Neural progenitor cell (in vitro differentiated cells): ENCODE measurements around the gene GRID1. TPM values are rescaled to one million over a fixed set of nuclear protein-coding genes. Genes with fewer than 3 reads are reported as not detected.

Experiments used
- DNase-seq: peaks from one replicate; pipeline ENCODE4 v3.0.0-alpha.2; 2016; ENCODE audit warnings: low spot score
- H2AFZ ChIP-seq: fragments of 200-600 bp; sonication (generic); replicated peaks from 2 replicates; pipeline ENCODE4 v1.6.1; 2016; ENCODE audit warnings: antibody characterized with exemption
- H3F3A ChIP-seq: fragments of 200-600 bp; sonication (generic); 2 replicates; pipeline ENCODE4 v1.6.1; 2016; ENCODE audit warnings: antibody characterized with exemption, low read depth
- H3K27ac ChIP-seq: fragments of 200-600 bp; sonication (generic); 2 replicates; pipeline ENCODE4 v1.5.1; 2016; ENCODE audit warnings: mild to moderate bottlenecking
- H3K27me3 ChIP-seq: fragments of 200-600 bp; sonication (generic); 2 replicates; pipeline ENCODE4 v1.6.1; 2016; ENCODE audit warnings: mild to moderate bottlenecking, moderate library complexity
- H3K36me3 ChIP-seq: fragments of 200-600 bp; sonication (generic); 2 replicates; pipeline ENCODE4 v1.5.1; 2016
- H3K4me1 ChIP-seq: fragments of 200-600 bp; sonication (generic); 2 replicates; pipeline ENCODE4 v1.6.1; 2016; ENCODE audit warnings: mixed run types
- H3K4me2 ChIP-seq: fragments of 200-600 bp; sonication (generic); 2 replicates; pipeline ENCODE4 v1.6.1; 2016
- H3K4me3 ChIP-seq: fragments of 200-600 bp; sonication (generic); 2 replicates; pipeline ENCODE4 v1.5.1; 2016
- H3K79me2 ChIP-seq: fragments of 200-600 bp; sonication (generic); 2 replicates; pipeline ENCODE4 v1.6.1; 2016; ENCODE audit warnings: low read depth
- H3K9ac ChIP-seq: fragments of 200-600 bp; sonication (generic); 2 replicates; pipeline ENCODE4 v1.6.1; 2016
- H3K9me3 ChIP-seq: fragments of 200-600 bp; sonication (generic); 2 replicates; pipeline ENCODE4 v1.5.1; 2016; ENCODE audit warnings: low read depth
- H4K20me1 ChIP-seq: fragments of 200-600 bp; sonication (generic); 2 replicates; pipeline ENCODE4 v1.6.1; 2016; ENCODE audit warnings: low read depth
- H3K27ac Mint-ChIP-seq: 3 replicates; pipeline ENCODE4 v1.8.0; 2021; ENCODE audit warnings: mixed read lengths
- H3K27me3 Mint-ChIP-seq: 2 replicates; pipeline ENCODE4 v1.8.0; 2022; ENCODE audit warnings: low read depth, mild to moderate bottlenecking, inconsistent platforms, moderate library complexity, mixed read lengths; ENCODE audit not compliant: insufficient read depth
- H3K36me3 Mint-ChIP-seq: 3 replicates; pipeline ENCODE4 v1.8.0; 2021; ENCODE audit warnings: mixed read lengths
- H3K4me1 Mint-ChIP-seq: 3 replicates; pipeline ENCODE4 v1.8.0; 2021; ENCODE audit warnings: mixed read lengths
- H3K4me3 Mint-ChIP-seq: 3 replicates; pipeline ENCODE4 v1.8.0; 2021; ENCODE audit warnings: mild to moderate bottlenecking, moderate library complexity, mixed read lengths
- H3K9me3 Mint-ChIP-seq: 3 replicates; pipeline ENCODE4 v1.8.0; 2020; ENCODE audit warnings: mixed read lengths
- CTCF ChIP-seq: fragments of 200-600 bp; sonication (generic); IDR thresholded peaks from 2 replicates; pipeline ENCODE4 v1.5.1; 2017; ENCODE audit warnings: antibody characterized with exemption, mild to moderate bottlenecking
- EZH2 ChIP-seq: fragments of 200-600 bp; sonication (generic); IDR thresholded peaks from 2 replicates; pipeline ENCODE4 v1.6.1; 2017; ENCODE audit warnings: antibody characterized with exemption, mild to moderate bottlenecking, moderate library complexity
- EZH2phosphoT487 ChIP-seq: fragments of 200-600 bp; sonication (generic); IDR thresholded peaks from 2 replicates; pipeline ENCODE4 v1.6.1; 2017; ENCODE audit warnings: antibody characterized with exemption
- total RNA-seq: library from RNA; depleted of rRNA; stranded (reverse); fragments of >200 nt; gene quantifications from 2 replicates; pipeline ENCODE4 v1.2.3, GENCODE V29; 2015; ENCODE audit warnings: low replicate concordance

GRID1 gene
- total RNA-seq, 1 donor from 2014 or later = not detected

DNA sequence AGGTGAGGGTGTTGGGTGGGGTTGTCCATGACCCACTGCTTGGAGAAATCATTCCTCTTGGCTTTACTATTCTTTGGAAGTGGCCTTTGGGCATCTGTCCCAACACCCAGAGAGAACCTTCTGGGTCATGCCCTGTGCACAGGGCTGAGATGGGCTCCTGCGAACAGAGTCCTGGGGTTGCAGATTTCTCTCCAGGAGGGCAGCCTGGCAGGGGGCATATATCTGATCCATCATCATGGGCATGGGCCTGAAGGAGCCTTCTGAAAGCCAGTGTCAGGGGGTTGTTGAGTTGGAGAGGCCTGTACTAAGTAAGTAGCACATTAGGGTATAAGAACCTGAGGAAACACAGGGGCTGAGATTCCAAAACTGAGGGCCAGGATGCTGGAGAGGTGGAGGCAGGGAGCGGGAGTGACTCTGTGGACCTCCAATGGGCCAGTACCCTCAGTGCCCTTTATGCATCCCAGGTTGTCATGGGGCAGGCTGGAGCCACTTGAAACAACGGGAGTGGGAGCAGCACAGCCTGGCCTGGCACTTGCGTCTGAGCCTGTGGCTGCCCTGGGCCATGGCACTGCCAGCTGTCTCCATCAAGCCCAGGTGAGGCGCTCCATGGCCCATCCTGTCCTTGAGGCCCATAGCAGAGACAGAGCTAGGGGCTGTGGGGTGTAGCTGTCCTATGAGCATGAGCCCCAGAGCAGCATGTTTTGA is 203.7 kb downstream of the GRID1 start:
- Mint-ChIP-seq H3K9me3 (no peaks in the 10 kb centered on the region), H3K27me3 (peaks cover 3% of the 10 kb centered on the region), H3K4me1 (peaks cover 9% of the 10 kb centered on the region), H3K36me3 (no peaks in the 10 kb centered on the region), H3K27ac (no peak overlapping the region), H3K4me3 (no peak overlapping the region)
- DNase-seq = no peak
- TF ChIP-seq EZH2 = no peak
- TF ChIP-seq CTCF = no peak
- no peak for TF ChIP-seq EZH2phosphoT487
- Histone ChIP-seq H3F3A (no peaks in the 10 kb centered on the region), H3K36me3 (no peaks in the 10 kb centered on the region), H3K4me1 (peaks cover 8% of the 10 kb centered on the region), H3K27ac (no peak overlapping the region), H3K9me3 (no peaks in the 10 kb centered on the region), H3K9ac (no peak overlapping the region), H2AFZ (no peak overlapping the region), H3K27me3 (no peaks in the 10 kb centered on the region), H3K4me3 (no peak overlapping the region), H3K79me2 (no peaks in the 10 kb centered on the region), H4K20me1 (no peaks in the 10 kb centered on the region), H3K4me2 (no peak overlapping the region)

GRCh38 chr10:86162036-86162435 is 204.6 kb downstream of the GRID1 start:
- H3K4me1 Mint-ChIP-seq = peaks cover 9% of the 10 kb centered on the region
- Histone ChIP-seq H3K27me3 (no peaks in the 10 kb centered on the region), H3K36me3 (no peaks in the 10 kb centered on the region), H3K4me3 (no peak overlapping the region), H4K20me1 (no peaks in the 10 kb centered on the region), H3K4me2 (no peak overlapping the region), H3F3A (no peaks in the 10 kb centered on the region), H3K4me1 (peaks cover 8% of the 10 kb centered on the region), H3K27ac (no peak overlapping the region), H3K9me3 (no peaks in the 10 kb centered on the region), H3K9ac (no peak overlapping the region), H2AFZ (no peak overlapping the region), H3K79me2 (no peaks in the 10 kb centered on the region)
- H3K36me3 Mint-ChIP-seq = no peaks in the 10 kb centered on the region
- H3K9me3 Mint-ChIP-seq = no peaks in the 10 kb centered on the region
- no peak for DNase-seq
- no peak overlapping the region for H3K27ac Mint-ChIP-seq
- peaks cover 2% of the 10 kb centered on the region for H3K27me3 Mint-ChIP-seq
- TF ChIP-seq EZH2 = no peak
- no peak for TF ChIP-seq EZH2phosphoT487
- no peak for TF ChIP-seq CTCF
- H3K4me3 Mint-ChIP-seq = no peak overlapping the region

- TF ChIP-seq CTCF (no peak), EZH2 (no peak), EZH2phosphoT487 (no peak)
- Histone ChIP-seq H3K36me3 (no peaks in the 10 kb centered on the region), H3K9ac (no peak overlapping the region), H3K27me3 (no peaks in the 10 kb centered on the region), H3K27ac (no peak overlapping the region), H3K9me3 (no peaks in the 10 kb centered on the region), H3K4me3 (no peak overlapping the region), H2AFZ (no peak overlapping the region), H3F3A (no peaks in the 10 kb centered on the region), H3K4me2 (no peak overlapping the region), H4K20me1 (no peaks in the 10 kb centered on the region), H3K79me2 (no peaks in the 10 kb centered on the region), H3K4me1 (peaks cover 8% of the 10 kb centered on the region)
- no peaks in the 10 kb centered on the region for H3K36me3 Mint-ChIP-seq
- no peak overlapping the region for H3K27ac Mint-ChIP-seq
- H3K27me3 Mint-ChIP-seq = peaks cover 2% of the 10 kb centered on the region
- no peak for DNase-seq
- H3K4me1 Mint-ChIP-seq = peaks cover 9% of the 10 kb centered on the region
- H3K9me3 Mint-ChIP-seq = no peaks in the 10 kb centered on the region
- H3K4me3 Mint-ChIP-seq = no peak overlapping the region
These were observed 205.6 kb downstream of the GRID1 start for GRCh38 chr10:86160890-86161585.
